Measurements from ENCODE around the gene C3orf18.

Gene C3orf18

DNA sequence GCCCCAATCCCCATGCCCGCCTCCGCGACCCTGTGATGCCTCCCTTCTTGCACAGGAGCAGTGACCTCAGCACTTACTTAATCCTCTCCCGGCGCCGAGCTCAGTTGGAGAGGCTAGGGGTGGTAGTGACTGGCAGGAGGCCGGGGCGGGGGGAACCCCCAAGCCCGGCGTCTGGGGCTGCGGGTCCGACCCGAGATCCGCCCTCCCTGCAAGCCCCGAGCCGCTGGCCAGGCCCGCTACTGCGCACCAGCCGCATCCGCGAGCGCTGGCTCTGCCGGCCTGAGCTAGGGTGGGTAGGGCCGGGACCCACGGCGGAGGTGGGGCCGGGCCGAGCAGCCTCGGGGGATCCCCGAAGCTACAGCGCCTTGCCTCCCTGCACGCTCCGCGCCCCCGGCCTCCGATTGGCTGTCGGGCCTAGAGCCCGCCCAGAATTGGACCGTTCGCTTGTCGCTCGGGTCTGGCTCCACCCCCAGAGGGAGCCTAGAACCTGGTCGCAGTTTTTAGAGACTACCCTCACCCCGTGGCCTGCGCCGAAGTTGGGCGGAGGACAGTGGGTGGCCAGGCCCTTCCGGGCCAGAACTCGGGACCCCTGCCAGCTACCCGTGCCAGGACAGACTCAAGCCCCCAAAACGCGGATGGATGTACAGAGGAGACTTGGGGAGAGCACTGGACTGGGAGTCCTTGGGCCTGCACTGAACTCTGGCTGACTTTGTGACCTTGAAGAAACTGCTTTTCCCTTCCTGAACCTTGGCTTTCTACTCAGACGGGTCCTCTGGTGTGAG lies at the start of gene C3orf18:
C3orf18 (minus strand) TSS at position 362 of the 782 bp plus-strand sequence. CDS start 2,048 bp downstream, outside the sequence.
- DNase-seq: peak; percentile 97

DNA sequence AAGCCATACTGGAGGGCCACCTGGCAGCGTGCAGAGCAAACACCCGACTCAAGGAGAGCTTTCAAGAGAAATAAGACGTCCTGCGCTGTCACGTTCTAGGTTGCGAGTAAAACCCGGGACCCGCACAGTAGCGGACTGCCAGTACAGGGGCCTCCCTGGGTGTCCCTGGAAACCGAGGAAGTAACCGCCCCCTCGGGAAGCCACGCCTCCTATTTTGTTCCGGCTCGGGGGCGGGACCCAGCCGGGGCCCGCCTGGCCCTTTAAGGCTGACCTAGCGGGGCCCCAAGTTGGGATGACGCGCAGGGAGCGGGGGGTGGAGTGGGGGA lies 49.2 kb upstream of the C3orf18 start:
- peak; percentile 96 for DNase-seq

DNA sequence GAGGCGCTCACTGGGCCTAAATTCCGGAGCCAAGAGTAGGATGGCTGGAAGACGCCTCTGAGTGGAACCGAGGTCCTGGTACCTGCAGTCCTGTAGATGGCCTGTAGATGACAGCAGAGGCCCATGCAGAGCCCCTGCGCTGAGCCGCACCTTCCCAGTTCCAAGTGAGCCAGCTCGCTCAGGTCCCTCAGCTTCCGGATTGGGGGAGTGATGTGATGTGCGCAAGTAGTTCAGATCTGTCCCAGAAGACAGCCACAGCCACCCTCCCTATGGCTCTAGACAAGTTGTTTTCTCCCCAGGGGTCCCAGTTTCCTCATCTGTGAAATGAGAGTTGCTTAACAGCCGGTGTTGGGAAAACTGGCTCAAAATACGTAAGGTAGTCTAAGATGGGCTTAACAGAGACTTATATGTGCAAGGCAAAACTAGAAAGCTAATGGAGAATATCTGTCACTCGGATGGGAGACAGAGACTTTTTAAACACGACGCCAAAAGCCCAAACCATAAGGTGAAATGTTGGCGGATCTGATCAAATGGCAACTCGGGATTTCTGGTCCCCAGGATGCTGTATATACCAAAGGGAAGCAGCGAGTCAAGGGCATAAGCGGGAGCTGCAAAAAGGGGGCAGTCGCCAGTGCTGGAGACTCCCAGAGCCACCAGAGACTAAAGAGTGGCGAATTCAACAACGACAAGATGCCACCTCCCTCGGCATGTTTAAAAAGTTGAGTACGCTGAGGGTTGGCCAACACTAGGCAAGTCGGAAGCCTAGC lies 48.6 kb upstream of the C3orf18 start:
- DNase-seq: peak; percentile 85

DNA sequence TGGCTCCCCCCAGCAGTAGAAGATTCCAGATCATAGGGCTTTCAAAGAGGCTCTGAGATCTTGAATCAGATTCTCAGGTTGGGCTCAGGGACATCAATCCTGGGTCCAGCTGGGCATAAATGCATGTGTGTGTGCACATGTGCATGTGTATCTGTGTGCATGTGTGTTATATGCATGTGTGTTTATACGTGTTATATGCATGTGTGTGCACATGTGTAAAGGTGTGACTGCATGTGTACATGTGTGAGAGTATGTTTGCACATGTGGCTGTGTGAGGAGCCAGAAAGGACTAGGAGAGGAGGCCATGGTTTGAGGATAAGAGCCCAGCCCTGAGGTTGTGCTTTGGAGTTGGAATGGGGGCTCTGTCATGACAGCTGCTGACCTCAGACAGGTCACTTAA lies 47.6 kb upstream of the C3orf18 start:
- DNase-seq: no peak

DNA sequence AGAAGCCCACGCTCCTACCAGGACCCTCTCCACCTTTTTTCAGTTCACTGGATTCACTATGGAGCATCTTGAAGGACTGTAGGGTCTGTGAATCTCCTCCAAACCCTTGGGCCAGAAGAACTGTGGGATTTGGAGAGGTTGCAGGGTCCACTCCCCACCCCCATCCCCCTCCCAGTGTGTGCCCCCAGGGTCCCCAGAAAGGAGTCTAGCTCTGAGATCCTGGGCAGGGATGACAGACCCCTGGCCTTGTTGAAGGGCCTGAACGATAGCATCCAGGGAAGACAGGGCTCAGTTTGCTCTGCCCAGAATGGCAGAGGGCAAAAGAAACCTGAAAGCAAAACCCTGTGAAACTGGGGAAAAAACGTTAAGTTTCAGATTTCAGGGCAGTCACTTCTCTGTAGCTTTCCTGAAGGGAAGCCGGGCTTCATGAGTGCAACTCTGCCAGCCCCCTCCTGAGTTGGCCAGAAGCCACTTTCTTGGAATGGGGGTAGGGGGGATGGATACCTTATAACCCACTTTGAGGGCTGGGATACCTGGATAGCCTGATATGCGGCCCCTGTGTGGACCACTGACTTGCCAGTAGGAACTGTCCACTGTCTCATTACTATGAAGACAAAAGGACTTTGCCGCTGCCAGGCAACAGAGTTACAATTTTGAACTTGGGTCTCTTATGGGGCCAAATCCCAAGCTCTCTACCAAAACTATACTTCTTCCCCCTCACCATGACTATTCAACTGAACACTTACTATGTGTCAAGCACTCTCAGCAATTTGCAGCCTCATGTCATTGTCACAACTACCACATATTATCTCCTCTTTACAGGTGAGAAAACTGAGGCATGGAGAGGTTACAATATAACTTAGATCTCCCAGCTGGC lies 45.7 kb upstream of the C3orf18 start:
- no peak for DNase-seq

DNA sequence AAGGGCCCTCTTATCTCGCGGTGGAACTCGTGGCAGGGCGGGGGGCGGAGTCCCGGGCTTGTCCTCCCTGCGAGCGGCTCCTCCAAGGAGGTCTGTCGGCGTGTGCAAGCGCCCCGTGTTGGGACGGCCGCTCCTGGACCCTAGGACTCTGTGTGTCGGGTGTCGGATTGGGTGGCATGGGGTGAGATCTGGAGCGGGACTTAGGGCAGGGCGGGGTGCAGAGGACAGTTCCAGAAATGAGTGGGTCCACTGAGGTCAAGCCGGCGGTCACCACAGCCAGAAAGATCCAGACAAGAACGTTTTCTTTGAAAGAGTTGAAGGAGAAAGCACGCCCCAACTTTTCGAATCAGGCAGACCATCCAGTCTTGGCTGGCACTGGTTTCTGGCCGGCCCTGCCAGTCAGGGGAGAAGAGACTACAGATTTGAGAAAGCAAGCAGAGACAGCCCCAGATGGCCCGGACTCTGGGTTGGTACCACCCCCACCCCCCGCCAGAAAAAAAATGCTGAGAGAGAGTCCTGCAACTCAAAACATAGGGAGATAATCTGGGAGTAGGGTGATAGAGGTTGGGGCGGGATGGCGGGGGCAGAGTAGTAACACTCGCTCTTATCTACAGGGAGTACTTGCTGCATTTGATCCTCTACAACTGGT lies 44.8 kb upstream of the C3orf18 start:
- peak; percentile 27 for DNase-seq

DNA sequence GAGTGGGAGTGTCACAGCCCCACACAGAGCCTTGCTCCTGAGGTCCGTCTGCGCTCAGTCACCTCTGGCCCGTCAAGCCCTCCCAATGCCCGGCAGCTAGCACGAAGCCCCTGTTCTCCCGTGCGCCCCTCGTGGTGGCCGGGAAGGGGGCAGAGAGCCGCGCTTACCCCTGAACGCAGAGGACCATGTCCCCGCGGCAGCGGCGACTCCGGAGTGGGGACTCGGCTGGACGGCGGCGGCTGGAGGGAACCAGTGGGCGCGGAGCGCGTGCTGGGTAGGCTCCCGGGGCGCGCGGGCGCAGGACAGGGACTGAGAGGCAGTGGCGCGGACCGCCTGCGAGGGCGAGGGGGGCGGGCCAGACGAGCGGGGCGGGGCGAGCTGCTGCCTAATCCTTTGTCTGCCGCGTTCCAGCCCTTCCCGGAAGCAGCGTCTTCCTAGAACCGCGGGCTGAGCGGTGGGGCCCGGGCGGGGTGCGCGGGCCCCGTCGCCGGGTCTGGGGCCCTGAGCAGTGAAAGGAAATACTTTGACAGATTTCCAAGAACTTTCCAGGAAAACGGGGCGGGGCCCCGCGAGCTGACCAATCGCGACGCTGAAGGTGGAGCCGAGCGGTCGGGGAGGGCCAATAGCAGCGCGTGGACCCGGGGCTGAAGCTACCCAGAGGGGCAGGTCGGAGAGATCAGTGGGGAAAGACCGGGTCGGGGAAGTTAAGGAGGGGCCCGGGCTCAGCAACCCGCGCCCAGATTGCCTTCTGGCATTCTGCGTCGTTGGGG lies 44.1 kb upstream of the C3orf18 start, which contains the start of gene CISH:
CISH (minus strand) TSS at position 311 of the 770 bp plus-strand sequence; CDS start at position 187, 124 bp downstream.
- peak; percentile 93 for DNase-seq

DNA sequence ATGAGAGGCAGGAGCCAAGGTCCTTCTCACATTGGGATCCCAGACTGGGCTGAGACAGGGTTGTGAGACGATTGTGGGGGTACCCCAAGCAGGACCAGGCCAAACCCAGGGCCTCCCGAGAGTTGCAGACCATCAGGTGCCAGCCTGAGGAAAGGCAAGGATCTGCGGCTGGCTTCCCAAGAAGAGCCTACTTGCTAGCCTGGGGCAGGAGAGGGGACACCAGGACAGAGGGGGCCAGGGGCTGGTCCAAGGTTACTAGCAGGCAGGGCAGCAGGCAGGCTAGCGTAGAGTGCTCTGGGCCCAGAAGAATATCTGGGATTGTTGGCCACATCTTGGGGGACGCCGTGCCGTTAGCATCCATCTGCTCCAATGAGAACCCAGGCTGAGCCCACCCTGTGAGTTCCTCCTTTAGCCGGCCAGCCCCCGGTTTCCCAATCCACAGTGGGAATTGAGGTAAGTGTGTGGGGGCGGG lies 43.5 kb upstream of the C3orf18 start:
- no peak for DNase-seq

DNA sequence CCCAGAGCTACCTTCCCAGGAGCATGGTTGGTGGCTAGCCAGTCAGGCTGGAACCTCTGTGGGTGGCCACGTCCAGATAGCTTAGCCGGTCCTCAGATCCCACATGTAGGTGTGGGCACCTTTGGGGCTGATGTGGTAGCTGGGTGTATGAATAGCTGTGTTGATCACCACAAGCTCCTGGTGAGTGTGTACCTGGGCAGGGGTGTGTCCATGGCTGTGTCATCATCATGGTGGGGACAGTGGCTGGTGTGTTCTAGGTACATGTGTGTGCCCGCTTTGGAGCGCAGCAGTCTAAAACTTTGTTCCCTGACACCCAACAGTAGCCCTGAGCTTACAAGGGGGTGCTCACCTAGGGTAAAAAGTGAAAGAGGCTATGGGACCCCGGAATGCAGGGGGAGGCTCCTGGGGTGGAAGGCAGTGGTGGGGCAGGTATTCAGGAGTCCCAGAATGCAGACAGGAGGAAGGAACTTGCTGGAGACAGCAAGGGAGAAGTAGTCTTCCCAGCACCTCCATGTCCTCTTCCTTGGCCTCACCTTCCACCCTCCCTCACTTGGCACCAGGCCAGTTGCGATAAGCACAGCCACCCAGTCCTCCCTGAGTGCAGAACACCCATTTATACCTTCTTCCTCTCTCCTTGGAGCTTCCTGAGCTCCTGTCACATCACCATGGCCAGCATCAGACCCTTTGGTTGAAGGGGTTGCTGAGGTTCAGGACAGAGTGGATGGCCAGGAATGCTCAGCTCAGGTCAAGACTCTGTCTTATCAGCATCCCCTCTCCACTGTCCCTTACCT lies 42.8 kb upstream of the C3orf18 start:
- DNase-seq: peak; percentile 57

DNA sequence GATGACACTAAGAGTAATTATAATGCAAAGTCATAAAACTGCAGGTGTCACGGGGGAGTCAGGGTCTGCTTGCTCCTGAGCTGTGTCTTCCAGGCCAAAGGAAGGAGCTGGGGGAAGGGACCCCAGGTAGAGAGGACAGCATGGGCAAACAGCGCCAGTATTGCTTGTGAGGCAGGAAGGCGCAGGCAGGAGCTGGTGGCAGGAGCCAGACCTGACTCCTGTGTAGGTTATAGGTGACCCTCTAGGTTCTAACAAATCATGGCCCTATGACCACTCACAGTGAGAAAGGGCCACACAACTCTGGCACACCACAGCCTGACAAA lies 42.2 kb upstream of the C3orf18 start:
- DNase-seq: peak; percentile 43

DNA sequence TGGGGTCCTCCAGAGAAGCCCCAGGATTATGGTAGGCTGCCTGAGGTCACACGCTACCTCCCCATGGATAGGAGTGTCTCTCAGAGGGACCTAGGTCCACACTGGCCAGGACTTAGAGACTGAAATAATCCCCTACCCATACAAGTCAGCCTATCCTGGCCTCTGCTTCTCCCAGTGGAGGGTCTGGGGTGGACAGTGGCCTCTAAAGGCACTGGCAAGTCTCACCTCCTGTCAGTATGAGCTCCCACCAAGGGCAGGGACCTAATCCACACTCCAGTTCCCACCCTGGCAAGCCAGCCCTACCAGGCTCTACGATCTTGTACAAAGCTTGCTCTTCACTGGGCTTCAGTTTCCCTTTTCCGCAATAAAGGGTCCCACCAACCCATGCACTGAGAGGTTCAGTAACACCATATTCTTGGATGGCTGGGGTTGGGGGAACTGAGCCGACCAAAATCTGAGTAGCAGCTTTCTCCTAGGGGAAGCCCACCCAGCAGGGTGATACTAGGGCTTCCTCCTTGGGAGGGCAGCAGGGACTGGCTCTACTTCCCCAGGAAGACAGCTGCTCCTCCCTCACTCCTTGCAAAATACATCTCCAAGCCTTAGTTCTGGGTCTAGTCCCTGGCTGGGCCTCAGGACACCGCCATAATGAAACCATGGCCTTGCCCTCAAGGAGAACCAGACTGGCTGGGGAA lies 41.7 kb upstream of the C3orf18 start:
- no peak for DNase-seq

DNA sequence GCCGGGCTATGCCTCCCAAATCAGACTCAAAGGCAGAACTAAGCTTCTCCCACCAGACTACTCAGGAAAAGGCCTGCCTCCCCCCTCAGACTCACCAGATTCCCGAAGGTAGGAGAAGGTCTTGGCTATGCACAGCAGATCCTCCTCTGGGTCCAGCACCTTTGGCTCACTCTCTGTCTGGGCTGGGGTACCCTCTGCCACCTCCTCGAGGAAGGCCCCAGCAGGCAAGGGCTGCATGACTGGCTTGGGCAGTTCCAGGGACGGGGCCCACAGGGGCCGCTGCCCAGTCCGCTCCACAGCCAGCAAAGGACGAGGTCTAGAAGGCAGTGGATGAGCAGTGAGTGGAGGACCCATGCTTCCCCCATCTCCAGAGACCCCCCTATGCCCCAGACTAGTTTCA lies 40.7 kb upstream of the C3orf18 start:
- no peak for DNase-seq

DNA sequence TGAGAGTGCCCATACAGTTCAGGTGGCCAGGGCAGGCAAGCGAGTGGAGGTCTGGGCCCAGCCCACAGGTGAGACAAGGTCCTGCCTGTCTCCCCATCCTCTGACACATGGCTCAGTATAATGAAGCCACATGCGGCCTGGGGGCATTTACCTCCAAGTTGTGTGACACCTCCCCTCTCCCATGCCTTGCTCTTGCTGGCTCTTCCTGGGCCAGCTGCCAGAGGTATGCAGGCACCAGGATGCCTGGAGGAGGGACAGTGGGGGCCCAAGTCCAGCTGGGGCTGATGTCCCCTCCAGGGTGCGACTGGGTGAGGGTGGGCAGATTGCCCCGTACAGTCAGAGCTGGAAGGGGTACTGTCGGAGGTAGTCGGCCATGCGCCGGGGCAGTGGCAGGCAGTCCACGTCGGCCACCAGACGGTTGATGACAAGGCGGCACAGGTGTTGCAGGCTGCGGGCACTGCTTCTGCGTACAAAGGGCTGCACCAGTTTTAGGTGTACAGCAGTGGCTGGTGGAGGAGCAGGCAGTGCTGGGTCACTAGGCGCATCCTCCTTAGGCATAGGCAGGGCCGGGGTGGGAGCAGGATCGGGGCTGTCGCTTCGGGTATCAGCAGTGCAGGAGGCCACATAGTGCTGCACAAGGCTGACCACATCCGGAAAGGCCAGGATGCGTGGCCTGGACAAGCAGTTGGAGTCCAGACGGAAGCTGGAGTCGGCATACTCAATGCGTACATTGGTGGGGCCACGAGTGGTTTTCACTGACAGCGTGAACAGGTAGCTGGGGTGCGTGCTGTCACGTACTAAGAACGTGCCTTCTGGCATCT lies 39.9 kb upstream of the C3orf18 start:
- peak; percentile 31 for DNase-seq

DNA sequence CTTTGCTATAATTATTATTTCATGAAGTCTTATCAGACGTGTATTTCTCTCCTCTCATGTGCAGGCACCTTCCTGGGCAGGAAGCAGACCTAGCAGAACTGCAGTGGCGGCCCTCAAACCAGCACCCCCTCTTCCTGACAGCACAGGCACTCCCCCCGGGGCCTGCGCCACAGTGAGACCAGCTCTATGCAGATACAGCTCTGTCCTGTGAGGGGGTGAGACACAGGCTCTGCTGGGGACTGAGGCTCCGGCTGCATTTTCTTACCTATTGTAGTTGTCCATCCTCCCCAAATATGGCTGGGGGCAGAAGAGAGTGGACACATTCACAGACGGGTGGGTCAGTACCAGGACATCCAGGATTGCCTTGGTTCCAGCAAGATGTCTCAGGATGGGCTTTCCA lies 39.0 kb upstream of the C3orf18 start:
- peak; percentile 63 for DNase-seq

DNA sequence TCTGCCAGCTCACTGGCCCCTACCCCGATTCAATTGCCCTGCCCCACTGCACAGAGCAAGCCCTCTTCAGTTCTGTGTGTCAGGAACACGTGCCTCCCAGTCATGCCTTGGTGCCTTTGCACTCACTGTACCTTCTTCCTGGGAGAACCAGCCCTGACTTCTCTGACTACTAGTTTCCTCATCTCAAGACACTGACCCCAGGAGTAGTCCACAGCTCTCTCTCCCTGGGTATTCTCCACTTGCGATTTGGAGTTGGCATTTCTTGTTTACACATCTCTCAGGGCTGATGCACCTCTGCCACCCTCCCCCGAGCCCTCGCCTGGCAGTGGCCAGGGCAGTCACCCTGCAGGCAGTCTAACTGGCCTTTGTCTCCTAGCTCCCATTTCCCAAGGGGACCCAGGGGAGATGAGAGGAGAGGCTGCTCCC lies 38.4 kb upstream of the C3orf18 start:
- no peak for DNase-seq

DNA sequence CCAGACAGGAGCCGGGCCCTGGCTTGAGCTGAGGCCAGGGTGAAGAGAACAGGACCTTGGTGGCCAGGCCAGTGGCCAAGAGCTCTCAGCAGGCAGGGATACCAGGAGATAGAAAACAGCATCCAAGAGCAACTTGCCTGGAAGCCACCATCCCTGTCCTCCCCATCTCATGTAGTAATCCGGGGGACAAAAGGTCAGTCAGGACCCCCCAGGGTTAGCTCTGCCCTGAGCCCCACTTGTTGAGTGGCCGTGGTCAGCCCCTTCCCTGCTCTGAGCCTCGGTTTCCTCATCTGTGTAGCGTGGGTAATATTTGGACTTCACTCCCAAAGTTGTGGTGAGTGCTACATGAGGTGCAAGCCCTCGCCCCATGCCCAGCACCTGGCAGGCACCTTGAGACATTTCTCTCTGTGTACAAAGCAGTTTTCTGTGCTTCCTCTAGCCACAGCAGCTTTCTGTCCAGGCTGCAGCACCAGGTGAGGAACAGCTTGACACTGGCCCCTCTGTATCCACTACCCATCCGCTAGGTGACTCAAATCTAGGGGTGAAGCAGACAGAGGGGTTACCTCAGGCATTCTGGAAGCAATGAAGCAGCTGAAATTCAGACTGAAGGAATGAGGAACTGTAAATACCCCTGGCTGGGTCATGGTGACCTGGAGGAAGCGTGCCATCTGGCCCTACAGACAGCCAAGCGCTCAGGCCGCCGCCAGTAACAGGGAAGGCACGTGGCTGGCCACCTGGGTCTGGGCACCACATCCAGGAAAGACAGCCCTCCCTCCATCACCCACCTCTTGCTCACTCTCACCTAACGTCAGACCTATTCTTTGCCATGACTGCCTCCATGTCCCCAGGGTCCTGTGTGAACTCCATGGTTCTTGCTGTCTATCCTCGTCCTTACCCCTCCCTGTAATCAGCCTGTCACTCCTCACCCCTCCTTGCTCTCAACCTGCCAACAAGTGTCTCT lies 37.4 kb upstream of the C3orf18 start:
- no peak for DNase-seq

DNA sequence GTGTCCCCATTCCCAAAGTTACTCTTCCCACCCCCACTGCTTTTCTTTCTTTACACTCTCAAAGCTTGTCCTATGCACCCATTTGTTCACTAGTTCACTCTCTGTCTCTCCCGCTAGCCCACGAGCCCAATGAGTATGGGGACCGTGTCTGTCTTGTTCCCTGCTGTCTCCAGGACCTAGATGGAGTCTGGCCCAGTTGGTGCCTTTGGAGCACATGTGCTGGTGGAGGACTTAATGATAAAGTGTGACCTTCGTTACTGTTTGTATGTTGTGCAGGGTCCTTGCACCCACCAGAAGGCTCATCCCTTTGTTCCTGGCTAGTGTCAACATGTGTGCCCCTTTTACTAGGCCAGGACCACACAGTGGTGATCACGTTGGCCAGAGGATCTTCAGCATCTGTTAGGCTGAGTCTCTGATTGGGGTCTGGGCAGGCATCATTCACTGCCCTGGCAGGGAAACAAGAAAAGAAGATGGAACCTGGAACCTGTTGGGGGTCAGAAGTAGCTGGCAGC lies 36.6 kb upstream of the C3orf18 start:
- no peak for DNase-seq
